Activated CD4-positive, alpha-beta memory T cell treated with anti-CD3 and anti-CD28 coated beads, Interleukin-2, amount 10 ng/mL, durations not matched to agents 7 days and 5 days (primary cell): ENCODE measurements around the gene SLC13A3. TPM values are rescaled to one million over a fixed set of nuclear protein-coding genes. Genes with fewer than 3 reads are reported as not detected.

Source experiments
- CTCF ChIA-PET: fragments of 350-600 bp; sonication (Branson Sonifier 250); formaldehyde crosslinking; loops from one replicate; lab custom pipeline; 2021; ENCODE audit warnings: antibody characterized with exemption, inconsistent platforms; lab: Charles Lee
- POLR2A ChIA-PET: fragments of 350-600 bp; sonication (Branson Sonifier 250); formaldehyde crosslinking; loops from one replicate; lab custom pipeline; 2021; ENCODE audit warnings: antibody characterized with exemption; lab: Charles Lee
- DNase-seq: peaks from one replicate; pipeline ENCODE4 v3.0.0-alpha.2; 2020
- H3K27ac Mint-ChIP-seq: one replicate; pipeline ENCODE4 v1.8.0; 2021; ENCODE audit warnings: mild to moderate bottlenecking, mixed read lengths
- H3K27me3 Mint-ChIP-seq: one replicate; pipeline ENCODE4 v1.8.0; 2021; ENCODE audit warnings: mixed read lengths
- H3K36me3 Mint-ChIP-seq: one replicate; pipeline ENCODE4 v1.8.0; 2021; ENCODE audit warnings: low read depth, mixed read lengths
- H3K4me1 Mint-ChIP-seq: one replicate; pipeline ENCODE4 v1.8.0; 2021; ENCODE audit warnings: mixed read lengths
- H3K4me3 Mint-ChIP-seq: one replicate; pipeline ENCODE4 v1.8.0; 2021; ENCODE audit warnings: mild to moderate bottlenecking, mixed read lengths
- H3K9me3 Mint-ChIP-seq: one replicate; pipeline ENCODE4 v1.8.0; 2021; ENCODE audit warnings: mixed read lengths
- total RNA-seq, 2 experiments: library from RNA; stranded (reverse); gene quantifications; one replicate each; pipeline ENCODE4 v1.2.3, GENCODE V29; 2021

The SLC13A3 gene
- total RNA-seq, 2 experiments from 2014 or later: not detected

- peaks cover 23% of the 10 kb centered on the region for H3K27me3 Mint-ChIP-seq
- H3K27ac Mint-ChIP-seq: no peak overlapping the region
These were observed 50.9 kb downstream of the SLC13A3 start for GRCh38 chr20:46600286-46600752.

GRCh38 chr20:46599227-46599987, 51.9 kb downstream of the SLC13A3 start:
- DNase-seq: no peak
- Mint-ChIP-seq H3K4me3 (no peak overlapping the region), H3K36me3 (no peaks in the 10 kb centered on the region), H3K27ac (no peak overlapping the region), H3K4me1 (peaks cover 14% of the 10 kb centered on the region), H3K9me3 (no peaks in the 10 kb centered on the region), H3K27me3 (peaks cover 32% of the 10 kb centered on the region)
- POLR2A ChIA-PET: no interaction called here
- CTCF ChIA-PET: no interaction called here

More at GRCh38 chr20:46600286-46600752, 50.9 kb downstream of the SLC13A3 start:
- no peaks in the 10 kb centered on the region for H3K9me3 Mint-ChIP-seq
- no peak overlapping the region for H3K4me3 Mint-ChIP-seq
- no peaks in the 10 kb centered on the region for H3K36me3 Mint-ChIP-seq
- DNase-seq: no peak
- POLR2A ChIA-PET: no interaction called here
- CTCF ChIA-PET: no interaction called here
- H3K4me1 Mint-ChIP-seq: peaks cover 14% of the 10 kb centered on the region

- ChIA-PET POLR2A (interaction anchor here (1.3 kb wide), 1 partner anchor 10 kb away, joined by 3 read pairs; no protein-coding TSS in a partner anchor), CTCF (no interaction called here)
- no peaks in the 10 kb centered on the region for H3K9me3 Mint-ChIP-seq
- H3K4me3 Mint-ChIP-seq: no peak overlapping the region
- DNase-seq: no peak
- H3K36me3 Mint-ChIP-seq: no peaks in the 10 kb centered on the region
- H3K27me3 Mint-ChIP-seq: peaks cover 41% of the 10 kb centered on the region
- peaks cover 4% of the 10 kb centered on the region for H3K4me1 Mint-ChIP-seq
- H3K27ac Mint-ChIP-seq: no peak overlapping the region
These were observed 55.3 kb downstream of the SLC13A3 start for GRCh38 chr20:46595933-46596332.

GRCh38 chr20:46594725-46595124, 56.5 kb downstream of the SLC13A3 start:
- CTCF ChIA-PET: interaction anchor here (0.7 to 1.1 kb wide), 2 partner anchors 12 to 427 kb away, joined by 3 read pairs; no protein-coding TSS in a partner anchor
- H3K4me3 Mint-ChIP-seq: no peak overlapping the region
- no peak for DNase-seq
- H3K9me3 Mint-ChIP-seq: no peaks in the 10 kb centered on the region
- peaks cover 38% of the 10 kb centered on the region for H3K27me3 Mint-ChIP-seq
- no peaks in the 10 kb centered on the region for H3K36me3 Mint-ChIP-seq
- POLR2A ChIA-PET: interaction anchor here (1.0 kb wide), 1 partner anchor 9 kb away, joined by 5 read pairs; no protein-coding TSS in a partner anchor
- H3K4me1 Mint-ChIP-seq: no peaks in the 10 kb centered on the region
- H3K27ac Mint-ChIP-seq: no peak overlapping the region

- H3K9me3 Mint-ChIP-seq: no peaks in the 10 kb centered on the region
- peaks cover 28% of the 10 kb centered on the region for H3K27me3 Mint-ChIP-seq
- no peaks in the 10 kb centered on the region for H3K36me3 Mint-ChIP-seq
- no peak overlapping the region for H3K4me3 Mint-ChIP-seq
- DNase-seq: peak; percentile 29
- H3K27ac Mint-ChIP-seq: no peak overlapping the region
- ChIA-PET CTCF (interaction anchor here (1.3 kb wide), 1 partner anchor 48 kb away, joined by 4 read pairs; no protein-coding TSS in a partner anchor), POLR2A (no interaction called here)
- H3K4me1 Mint-ChIP-seq: no peaks in the 10 kb centered on the region
These were observed 58.5 kb downstream of the SLC13A3 start for GRCh38 chr20:46592580-46593362.

GRCh38 chr20:46590443-46590842, 60.8 kb downstream of the SLC13A3 start:
- H3K9me3 Mint-ChIP-seq: no peaks in the 10 kb centered on the region
- H3K27me3 Mint-ChIP-seq: peaks cover 22% of the 10 kb centered on the region
- ChIA-PET CTCF (interaction anchor here (0.8 to 1.1 kb wide), 2 partner anchors 11 to 17 kb away, joined by 3 read pairs; no protein-coding TSS in a partner anchor), POLR2A (no interaction called here)
- H3K36me3 Mint-ChIP-seq: no peaks in the 10 kb centered on the region
- no peak overlapping the region for H3K27ac Mint-ChIP-seq
- no peak overlapping the region for H3K4me3 Mint-ChIP-seq
- H3K4me1 Mint-ChIP-seq: no peaks in the 10 kb centered on the region
- no peak for DNase-seq

GRCh38 chr20:46588532-46589511, 62.4 kb downstream of the SLC13A3 start:
- Mint-ChIP-seq H3K9me3 (no peaks in the 10 kb centered on the region), H3K27ac (peak overlapping the region; percentile 32), H3K27me3 (peaks cover 13% of the 10 kb centered on the region), H3K36me3 (no peaks in the 10 kb centered on the region), H3K4me1 (no peaks in the 10 kb centered on the region), H3K4me3 (no peak overlapping the region)
- POLR2A ChIA-PET: interaction anchor here (0.7 kb wide), 1 partner anchor 100 kb away, joined by 3 read pairs; the partner anchor contains the start of gene TP53RK
- CTCF ChIA-PET: no interaction called here
- DNase-seq: peak; percentile 61

- Mint-ChIP-seq H3K36me3 (no peaks in the 10 kb centered on the region), H3K27ac (no peak overlapping the region), H3K4me3 (no peak overlapping the region), H3K4me1 (no peaks in the 10 kb centered on the region), H3K9me3 (no peaks in the 10 kb centered on the region), H3K27me3 (peaks cover 11% of the 10 kb centered on the region)
- ChIA-PET CTCF (interaction anchor here (0.6 kb wide), 1 partner anchor 1285 kb away, joined by 3 read pairs; no protein-coding TSS in a partner anchor), POLR2A (no interaction called here)
- DNase-seq: no peak
These were observed 63.3 kb downstream of the SLC13A3 start for GRCh38 chr20:46587986-46588385.

GRCh38 chr20:46586724-46587123, 64.5 kb downstream of the SLC13A3 start:
- no peak for DNase-seq
- Mint-ChIP-seq H3K27ac (no peak overlapping the region), H3K36me3 (no peaks in the 10 kb centered on the region), H3K4me3 (no peak overlapping the region), H3K9me3 (no peaks in the 10 kb centered on the region), H3K4me1 (no peaks in the 10 kb centered on the region), H3K27me3 (peaks cover 8% of the 10 kb centered on the region)
- ChIA-PET CTCF (interaction anchor here (1.0 kb wide), 1 partner anchor 14 kb away, joined by 3 read pairs; no protein-coding TSS in a partner anchor), POLR2A (no interaction called here)

- ChIA-PET CTCF (no interaction called here), POLR2A (no interaction called here)
- H3K4me1 Mint-ChIP-seq: no peaks in the 10 kb centered on the region
- DNase-seq: no peak
- H3K9me3 Mint-ChIP-seq: no peaks in the 10 kb centered on the region
- no peak overlapping the region for H3K27ac Mint-ChIP-seq
- H3K4me3 Mint-ChIP-seq: no peak overlapping the region
- no peaks in the 10 kb centered on the region for H3K36me3 Mint-ChIP-seq
- peaks cover 14% of the 10 kb centered on the region for H3K27me3 Mint-ChIP-seq
These were observed 66.8 kb downstream of the SLC13A3 start for GRCh38 chr20:46584508-46584907.

GRCh38 chr20:46583411-46584214, 67.6 kb downstream of the SLC13A3 start:
- Mint-ChIP-seq H3K36me3 (no peaks in the 10 kb centered on the region), H3K4me1 (no peaks in the 10 kb centered on the region), H3K4me3 (no peak overlapping the region), H3K27ac (no peak overlapping the region), H3K9me3 (no peaks in the 10 kb centered on the region), H3K27me3 (peaks cover 18% of the 10 kb centered on the region)
- ChIA-PET CTCF (interaction anchor here (2.0 kb wide), 1 partner anchor 39 kb away, joined by 8 read pairs; no protein-coding TSS in a partner anchor), POLR2A (no interaction called here)
- no peak for DNase-seq
